ENCODE results near the gene EPS8L3. TPM values are rescaled to one million over a fixed set of nuclear protein-coding genes. Genes with fewer than 3 reads are reported as not detected.
"Not testable (repeated sequence)": the region's sequence is repeated elsewhere in the genome, so short reads cannot be mapped to it uniquely, and the experiment has no call there.

EPS8L3 gene
- total and polyA plus RNA-seq, 9 of the 15 experiments (the other 6 are each of a cell fraction or from before 2014, with no cell fraction given), result 0.09 to 0.42 (median 0.14) TPM; not detected in 5

DNA sequence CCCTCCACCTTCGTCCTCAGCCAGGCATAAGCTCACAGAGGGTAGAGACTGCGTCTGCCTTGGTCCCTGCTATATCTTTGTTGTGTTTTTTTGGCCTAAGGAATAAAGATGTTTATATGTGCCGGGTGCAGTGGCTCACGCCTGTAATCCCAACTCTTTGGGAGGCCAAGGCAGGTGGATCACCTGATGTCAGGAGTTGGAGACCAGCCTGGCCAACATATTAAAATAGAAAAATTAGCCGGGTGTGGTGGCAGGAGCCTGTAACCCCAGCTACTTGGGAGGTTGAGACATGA is 33.5 kb upstream of the EPS8L3 start:
- H3K4me2 ChIP-seq (ENCODE audit: insufficient read depth, low read length); H3K9ac ChIP-seq (ENCODE audit: insufficient read depth in 1 of 2, low read depth in 2 of 2, low read length in 2 of 2); FAIRE-seq; ATAC-seq; H3K9me3 ChIP-seq (replicated peaks; ENCODE audit: control insufficient read depth, insufficient read depth, low read depth, low read length); BruUV-seq (replicated peaks); H3K27me3 ChIP-seq (ENCODE audit: control insufficient read depth in 2 of 2, insufficient read depth in 2 of 2, low read length in 2 of 2); H3K36me3 ChIP-seq (ENCODE audit: control insufficient read depth, insufficient read depth, low read length); H4K20me1 ChIP-seq (replicated peaks; ENCODE audit: control insufficient read depth, insufficient read depth, low read length); H3K4me3 ChIP-seq; H3K79me2 ChIP-seq (ENCODE audit: control insufficient read depth, insufficient read depth, low read length); in situ Hi-C loops (cut with MboI); H3K9me1 ChIP-seq (ENCODE audit: control insufficient read depth, insufficient read depth, low read length); DNase-seq (ENCODE audit: extremely low read depth in 1 of 4, low spot score in 3 of 4); intact Hi-C loops (cut with micrococcal nuclease): not testable (repeated sequence)
- Histone ChIP-seq H3K27ac (ENCODE audit: extremely low read depth, low read depth, low read length) (peak overlapping the region; percentile 6; the same call in 1 of the 3 replicates), H3K4me1 (replicated peaks in 1 of 2; ENCODE audit: control insufficient read depth in 2 of 2, insufficient read depth in 2 of 2, low read length in 2 of 2) (peaks cover 26 to 39% of the 10 kb centered on the region in 2 experiments), H2AFZ (ENCODE audit: low read depth, low read length) (peak overlapping the region; percentile 79)
- WGBS (ENCODE audit: insufficient coverage, low coverage, missing lambda C conversion rate), result 70% methylated on average over 5 of the region's 5 CpGs
- CTCF ChIA-PET (ENCODE audit: low intra/inter-chr PET ratio), result interaction anchor here (0.8 kb wide), 1 partner anchor 67 kb away, joined by 4 read pairs; no protein-coding TSS in a partner anchor
- POLR2A ChIA-PET, result interaction anchor here (0.6 to 2.2 kb wide), 7 partner anchors 12 to 311 kb away, joined by 3 to 10 read pairs (median 4); partner anchors contain the start of gene AHCYL1

DNA sequence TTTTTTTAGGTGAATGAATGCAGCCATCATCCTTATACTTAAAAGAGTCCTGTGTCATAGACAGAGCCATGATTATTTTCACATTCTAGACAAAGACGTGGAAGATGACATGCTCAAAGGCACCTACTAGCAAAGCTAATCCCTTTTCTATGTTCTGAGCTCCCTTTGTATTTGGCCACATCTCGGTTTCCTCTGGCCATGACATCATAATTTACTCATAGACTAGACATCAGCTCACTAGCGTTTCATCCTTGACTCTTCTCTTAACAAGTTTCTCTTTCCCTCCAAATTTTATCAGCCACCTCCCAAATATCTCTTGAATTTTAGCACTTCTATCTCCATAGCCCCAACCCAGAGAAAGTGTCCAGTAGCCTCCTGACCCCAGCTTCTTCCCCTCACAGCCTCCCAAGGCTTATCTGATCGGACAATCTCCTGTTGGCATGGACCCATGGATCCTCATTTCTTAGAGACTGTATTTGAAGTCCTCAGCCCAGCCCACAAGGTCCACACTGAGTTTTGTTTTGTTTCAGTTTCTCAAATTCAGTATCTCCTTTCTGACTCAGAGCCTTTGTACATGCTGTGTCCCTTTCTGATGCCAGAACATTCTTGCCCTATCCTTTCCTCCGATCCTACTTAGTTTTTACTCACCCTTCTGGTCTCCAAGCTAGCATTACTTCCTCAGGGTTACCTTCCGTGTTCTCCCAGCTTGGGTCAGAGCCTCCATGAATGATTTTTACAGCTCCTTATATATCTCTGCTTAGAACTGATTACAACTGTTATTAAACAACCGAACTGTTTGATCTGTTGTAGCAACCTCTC is 33.0 kb upstream of the EPS8L3 start:
- peaks cover 31 to 45% of the 10 kb centered on the region in 2 experiments for H3K4me1 ChIP-seq (replicated peaks in 1 of 2; ENCODE audit: control insufficient read depth in 2 of 2, insufficient read depth in 2 of 2, low read length in 2 of 2)
- no peaks in the 10 kb centered on the region for H3K27me3 ChIP-seq (ENCODE audit: control insufficient read depth in 2 of 2, insufficient read depth in 2 of 2, low read length in 2 of 2)
- H3K27ac ChIP-seq (ENCODE audit: extremely low read depth, low read depth, low read length), result peak overlapping the region; percentile 6; the same call in 2 of the 3 replicates
- H3K9me1 ChIP-seq (ENCODE audit: control insufficient read depth, insufficient read depth, low read length), result no peaks in the 10 kb centered on the region
- H4K20me1 ChIP-seq (replicated peaks; ENCODE audit: control insufficient read depth, insufficient read depth, low read length), result no peaks in the 10 kb centered on the region
- H3K9me3 ChIP-seq (replicated peaks; ENCODE audit: control insufficient read depth, insufficient read depth, low read depth, low read length), result no peaks in the 10 kb centered on the region
- DNase-seq (ENCODE audit: extremely low read depth in 1 of 4, low spot score in 3 of 4), result peak in 2 of 4 experiments; percentile 52 to 58
- BruUV-seq (replicated peaks), result no TSS peak
- no peak overlapping the region for H3K4me3 ChIP-seq
- in situ Hi-C loops (cut with MboI), result no loop called here
- peak; percentile 75 for FAIRE-seq
- H2AFZ ChIP-seq (ENCODE audit: low read depth, low read length), result peak overlapping the region; percentile 79
- intact Hi-C loops (cut with micrococcal nuclease), result no loop called here
- ChIA-PET POLR2A (interaction anchor here (0.6 to 2.2 kb wide), 9 partner anchors 12 to 310 kb away, joined by 3 to 10 read pairs (median 4); partner anchors contain the start of gene AHCYL1), CTCF (ENCODE audit: low intra/inter-chr PET ratio) (interaction anchor here (0.8 kb wide), 1 partner anchor 67 kb away, joined by 4 read pairs; no protein-coding TSS in a partner anchor)
- ATAC-seq, result no peak
- no peak overlapping the region for H3K9ac ChIP-seq (ENCODE audit: insufficient read depth in 1 of 2, low read depth in 2 of 2, low read length in 2 of 2)
- H3K4me2 ChIP-seq (ENCODE audit: insufficient read depth, low read length), result peak overlapping the region; percentile 0; the same call in 1 of the 2 replicates
- no peaks in the 10 kb centered on the region for H3K79me2 ChIP-seq (ENCODE audit: control insufficient read depth, insufficient read depth, low read length)
- no peaks in the 10 kb centered on the region for H3K36me3 ChIP-seq (ENCODE audit: control insufficient read depth, insufficient read depth, low read length)
- 33% methylated on average over 7 of the region's 7 CpGs for WGBS (ENCODE audit: insufficient coverage, low coverage, missing lambda C conversion rate)
- TF ChIP-seq ATF7 (IDR thresholded peaks at IDR 0.05), result peak; percentile 89
- TF ChIP-seq, protein P1, sequence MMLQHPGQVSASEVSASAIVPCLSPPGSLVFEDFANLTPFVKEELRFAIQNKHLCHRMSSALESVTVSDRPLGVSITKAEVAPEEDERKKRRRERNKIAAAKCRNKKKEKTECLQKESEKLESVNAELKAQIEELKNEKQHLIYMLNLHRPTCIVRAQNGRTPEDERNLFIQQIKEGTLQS (IDR thresholded peaks at IDR 0.05), result peak; percentile 79
- TF ChIP-seq, protein P1 (CRISPR knock-in tag; conservative IDR thresholded peaks at IDR 0.05), result no peak
- peak; percentile 57; the same call in 1 of the 2 replicates for TF ChIP-seq SMARCE1 (IDR thresholded peaks at IDR 0.05)
- TF ChIP-seq FOSL1 (tag; conservative IDR thresholded peaks at IDR 0.05), result peak; percentile 52
- peak; percentile 75 for TF ChIP-seq NFIC (IDR thresholded peaks at IDR 0.05)
- peak; percentile 54; the same call in 1 of the 2 replicates for TF ChIP-seq GATA2 (CRISPR knock-in tag; IDR thresholded peaks at IDR 0.05)
- TF ChIP-seq OTX1 (CRISPR knock-in tag; IDR thresholded peaks at IDR 0.05), result 0 out of 2 replicates have a peak, but pooled peaks have one; percentile 18
- no peak for TF ChIP-seq EP400 (IDR thresholded peaks at IDR 0.05)
- TF ChIP-seq, protein P2, sequence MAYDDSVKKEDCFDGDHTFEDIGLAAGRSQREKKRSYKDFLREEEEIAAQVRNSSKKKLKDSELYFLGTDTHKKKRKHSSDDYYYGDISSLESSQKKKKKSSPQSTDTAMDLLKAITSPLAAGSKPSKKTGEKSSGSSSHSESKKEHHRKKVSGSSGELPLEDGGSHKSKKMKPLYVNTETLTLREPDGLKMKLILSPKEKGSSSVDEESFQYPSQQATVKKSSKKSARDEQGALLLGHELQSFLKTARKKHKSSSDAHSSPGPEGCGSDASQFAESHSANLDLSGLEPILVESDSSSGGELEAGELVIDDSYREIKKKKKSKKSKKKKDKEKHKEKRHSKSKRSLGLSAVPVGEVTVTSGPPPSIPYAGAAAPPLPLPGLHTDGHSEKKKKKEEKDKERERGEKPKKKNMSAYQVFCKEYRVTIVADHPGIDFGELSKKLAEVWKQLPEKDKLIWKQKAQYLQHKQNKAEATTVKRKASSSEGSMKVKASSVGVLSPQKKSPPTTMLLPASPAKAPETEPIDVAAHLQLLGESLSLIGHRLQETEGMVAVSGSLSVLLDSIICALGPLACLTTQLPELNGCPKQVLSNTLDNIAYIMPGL (CRISPR knock-in tag; IDR thresholded peaks at IDR 0.05), result no peak
